RWPE2 (cell line): Measurements from ENCODE around the gene NOMO2.
"Not testable (repeated sequence)": the region's sequence is repeated elsewhere in the genome, so short reads cannot be mapped to it uniquely, and the experiment has no call there.

Experiments used
- ATAC-seq: fragments of 200-7000 bp; cut with Tn5 transposase; 3 replicates; pipeline ENCODE4 v1.9.1; 2021; ENCODE audit warnings: low read depth
- DNase-seq: peaks from one replicate; pipeline ENCODE4 v3.0.0-alpha.2; 2020; ENCODE audit warnings: low spot score
- H3K27ac ChIP-seq: fragments of 450-650 bp; 2 replicates; pipeline ENCODE4 v1.5.1; 2017; ENCODE audit warnings: mild to moderate bottlenecking; ENCODE audit not compliant: poor library complexity, severe bottlenecking
- H3K27me3 ChIP-seq: fragments of 250-450 bp; sonication (Bioruptor Pico); 2 replicates; pipeline ENCODE4 v1.5.1; 2021; ENCODE audit warnings: mild to moderate bottlenecking, moderate library complexity; ENCODE audit not compliant: insufficient read depth, poor library complexity, severe bottlenecking
- H3K36me3 ChIP-seq: fragments of 250-450 bp; sonication (Bioruptor Pico); 2 replicates; pipeline ENCODE4 v1.5.1; 2020; ENCODE audit warnings: low read depth, mild to moderate bottlenecking, moderate library complexity
- H3K4me1 ChIP-seq: fragments of 250-450 bp; sonication (Bioruptor Pico); 2 replicates; pipeline ENCODE4 v1.5.1; 2021; ENCODE audit warnings: mild to moderate bottlenecking, moderate library complexity; ENCODE audit not compliant: insufficient read depth, poor library complexity, severe bottlenecking
- H3K4me3 ChIP-seq: fragments of 250-450 bp; sonication (Bioruptor Pico); 2 replicates; pipeline ENCODE4 v1.5.1; 2021; ENCODE audit warnings: mild to moderate bottlenecking, moderate library complexity; ENCODE audit not compliant: severe bottlenecking
- H3K9me3 ChIP-seq: fragments of 250-450 bp; sonication (Bioruptor Pico); 2 replicates; pipeline ENCODE4 v1.5.1; 2021; ENCODE audit warnings: mild to moderate bottlenecking, moderate library complexity; ENCODE audit not compliant: severe bottlenecking
- TF ChIP-seq, protein P1 (sequence below): fragments of 450-650 bp; IDR thresholded peaks from one replicate; pipeline ENCODE4 v1.5.1; 2017; ENCODE audit warnings: mild to moderate bottlenecking, moderate library complexity; ENCODE audit not compliant: poor library complexity, severe bottlenecking

NOMO2 gene

DNA sequence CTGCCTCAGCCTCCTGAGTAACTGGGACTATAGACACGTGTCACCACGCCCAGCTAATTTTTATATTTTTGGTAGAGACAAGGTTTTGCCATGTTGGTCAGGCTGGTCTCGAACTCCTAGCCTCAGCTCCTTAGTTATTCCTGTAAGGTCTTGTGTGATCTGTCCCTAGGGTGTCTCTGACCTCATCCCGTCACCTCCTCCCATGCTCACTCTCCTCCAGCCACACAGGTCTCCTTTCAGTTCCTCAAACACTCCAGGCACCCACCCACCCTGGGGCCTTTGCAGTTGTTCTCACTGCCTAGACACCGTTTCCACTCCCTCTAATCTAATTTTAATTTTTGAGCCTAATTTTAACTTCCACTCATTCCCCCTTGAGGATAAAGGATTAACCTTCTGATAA is 31.1 kb upstream of the NOMO2 start:
- DNase-seq, ATAC-seq, H3K4me3 ChIP-seq, H3K4me1 ChIP-seq, H3K27me3 ChIP-seq, H3K27ac ChIP-seq, H3K9me3 ChIP-seq, H3K36me3 ChIP-seq: not testable (repeated sequence)

DNA sequence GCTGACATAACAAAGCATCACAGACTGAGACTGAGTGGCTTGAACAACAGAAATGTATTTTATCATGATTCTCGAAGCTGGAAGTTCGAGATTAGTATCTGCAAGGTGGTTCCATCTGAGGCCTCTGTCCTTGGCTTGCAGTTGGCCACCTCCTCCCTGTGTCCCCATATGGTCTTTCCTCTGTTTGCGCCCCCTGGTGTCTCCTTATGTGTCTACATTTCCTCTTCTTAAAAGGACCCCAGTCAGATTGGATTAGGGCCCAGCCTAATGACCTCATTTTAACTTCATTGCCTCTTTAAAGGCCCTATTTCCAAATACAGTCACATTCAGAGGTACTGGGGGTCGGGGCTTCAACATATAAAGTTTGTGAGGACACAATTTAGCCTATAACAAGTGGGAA is 30.0 kb upstream of the NOMO2 start:
- not testable (repeated sequence) for H3K36me3 ChIP-seq, H3K9me3 ChIP-seq, DNase-seq, H3K27me3 ChIP-seq, H3K27ac ChIP-seq, H3K4me3 ChIP-seq, ATAC-seq, H3K4me1 ChIP-seq

DNA sequence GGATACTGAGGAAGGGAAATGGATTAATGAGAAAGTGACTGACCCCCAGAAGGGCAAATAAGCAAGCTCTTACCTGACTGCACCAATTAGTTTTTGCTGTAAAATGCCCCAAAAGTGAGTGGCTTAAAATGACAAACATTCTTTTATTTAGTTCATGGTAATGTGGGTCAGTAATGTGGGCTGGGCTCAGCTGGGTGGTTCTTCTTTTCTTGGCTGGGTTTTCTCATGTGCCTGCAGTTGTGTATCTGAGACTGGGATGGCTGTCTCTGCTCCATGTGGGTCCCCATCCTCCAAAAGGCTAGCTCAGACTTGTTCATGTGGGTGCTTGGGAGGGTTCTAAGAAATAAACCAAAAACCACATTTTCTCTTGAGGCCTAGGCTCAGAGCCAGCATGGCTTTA is 29.5 kb upstream of the NOMO2 start:
- not testable (repeated sequence) for ATAC-seq, H3K27me3 ChIP-seq, H3K36me3 ChIP-seq, DNase-seq, H3K4me3 ChIP-seq, H3K27ac ChIP-seq, H3K4me1 ChIP-seq, H3K9me3 ChIP-seq

DNA sequence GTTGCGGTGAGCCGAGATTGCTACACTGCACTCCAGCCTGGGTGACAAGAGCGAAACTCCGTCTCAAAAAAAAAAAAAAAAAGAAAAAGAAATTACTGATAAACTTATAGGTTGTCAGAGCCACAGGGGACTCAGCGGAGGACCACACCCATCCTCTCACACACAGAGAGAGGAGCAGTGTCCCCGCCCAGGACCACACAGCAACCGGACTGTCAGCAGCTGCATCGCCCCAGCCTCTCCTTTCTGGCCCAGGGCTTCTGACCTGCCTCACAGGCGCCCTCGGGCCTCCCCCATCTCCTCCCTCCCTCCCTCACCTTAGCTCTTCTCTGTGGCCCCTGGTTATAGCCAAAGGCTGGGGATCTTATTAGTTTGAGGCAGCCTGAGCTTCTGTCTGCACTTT is 27.9 kb upstream of the NOMO2 start:
- not testable (repeated sequence) for ATAC-seq, H3K4me3 ChIP-seq, DNase-seq, H3K27me3 ChIP-seq, H3K36me3 ChIP-seq, H3K9me3 ChIP-seq, H3K27ac ChIP-seq, H3K4me1 ChIP-seq

DNA sequence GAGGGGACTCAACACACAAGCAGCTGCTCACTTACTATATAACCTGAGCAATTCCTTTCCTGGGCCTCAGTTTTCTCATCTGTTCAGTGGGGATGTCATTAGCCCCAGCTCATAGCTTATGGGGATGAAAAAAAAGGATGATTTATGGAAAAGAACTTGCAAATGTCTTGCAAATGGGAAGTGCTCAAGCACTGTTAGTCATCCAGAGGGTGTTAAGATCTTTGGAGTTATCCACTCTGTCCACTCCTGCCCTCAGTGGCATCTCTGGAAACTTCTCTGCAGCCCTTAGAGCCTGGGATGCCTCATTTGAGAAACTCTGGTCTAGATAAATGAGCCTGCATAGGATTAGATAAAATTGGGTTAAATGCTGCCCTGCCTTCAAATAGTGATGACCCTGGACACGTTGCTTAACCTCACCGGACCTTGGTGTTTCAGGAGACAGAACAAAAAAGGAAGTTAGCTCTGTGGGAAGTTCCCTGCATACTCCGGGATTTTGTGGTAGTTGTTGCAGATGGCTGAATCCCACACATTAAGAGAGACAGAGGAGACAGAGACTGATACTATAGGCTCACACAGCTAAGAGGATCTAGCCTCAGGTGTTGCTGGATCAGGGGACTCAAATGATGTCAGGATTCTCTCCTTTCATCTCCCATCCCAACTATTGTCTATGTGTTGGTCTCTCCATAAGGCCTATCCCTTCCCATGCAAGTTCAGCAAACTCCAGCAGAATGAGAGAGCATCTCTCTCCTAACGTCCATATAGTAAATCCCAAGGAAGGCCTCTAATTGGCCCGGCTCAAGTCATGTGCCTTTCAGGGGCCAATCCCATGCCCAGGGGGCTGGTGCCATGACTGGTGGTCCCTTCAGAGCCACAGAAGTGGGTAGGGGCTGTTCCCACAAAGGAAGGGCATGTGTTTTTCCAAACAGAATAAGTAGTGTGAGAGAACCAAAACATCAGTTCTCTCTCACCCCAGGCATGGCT is 25.0 kb upstream of the NOMO2 start:
- not testable (repeated sequence) for H3K27ac ChIP-seq, H3K9me3 ChIP-seq, ATAC-seq, H3K36me3 ChIP-seq, H3K4me3 ChIP-seq, H3K27me3 ChIP-seq, DNase-seq, H3K4me1 ChIP-seq

DNA sequence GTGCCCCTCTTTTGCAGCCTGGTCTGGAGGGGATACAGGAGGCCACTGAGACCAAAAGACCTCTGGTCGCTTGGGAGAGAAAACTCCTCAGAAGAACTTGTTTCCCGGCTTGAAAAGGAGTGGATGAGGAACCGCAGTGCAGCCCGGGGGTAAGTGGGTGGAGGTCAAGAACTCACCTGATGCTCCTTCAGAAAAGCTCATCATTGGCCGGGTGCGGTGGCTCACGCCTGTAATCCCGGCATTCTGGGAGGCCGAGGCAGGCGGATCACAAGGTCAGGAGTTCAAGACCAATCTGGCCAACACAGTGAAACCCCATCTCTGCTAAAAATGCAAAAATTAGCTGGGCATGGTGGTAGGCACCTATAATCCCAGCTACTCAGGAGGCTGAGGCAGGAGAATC is 23.9 kb upstream of the NOMO2 start:
- not testable (repeated sequence) for ATAC-seq, H3K36me3 ChIP-seq, H3K27me3 ChIP-seq, DNase-seq, H3K9me3 ChIP-seq, H3K4me3 ChIP-seq, H3K4me1 ChIP-seq, H3K27ac ChIP-seq

DNA sequence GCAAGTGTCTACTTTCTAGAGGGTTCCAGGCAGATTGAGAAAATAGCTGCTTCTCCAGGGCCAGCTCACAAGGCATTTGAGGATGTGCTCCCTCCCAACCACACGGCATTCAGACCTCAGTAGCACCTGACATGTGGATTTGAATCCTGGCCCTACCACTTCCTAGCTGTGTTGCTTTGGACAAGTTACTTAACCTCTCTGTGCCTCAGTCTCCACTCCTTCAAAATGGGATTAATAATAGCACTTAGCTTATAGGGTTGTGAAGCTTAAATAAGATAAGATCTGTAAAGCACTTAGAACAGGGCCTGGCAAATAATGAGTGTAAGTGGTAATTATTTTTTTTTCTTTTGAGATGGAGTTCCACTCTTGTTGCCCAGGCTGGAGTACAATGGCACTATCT is 21.0 kb upstream of the NOMO2 start:
- Histone ChIP-seq H3K4me3 (no peak overlapping the region), H3K36me3 (no peaks in the 10 kb centered on the region), H3K27me3 (no peaks in the 10 kb centered on the region), H3K27ac (no peak overlapping the region), H3K4me1 (no peaks in the 10 kb centered on the region), H3K9me3 (no peaks in the 10 kb centered on the region)
- no peak for ATAC-seq
- TF ChIP-seq, protein P1, sequence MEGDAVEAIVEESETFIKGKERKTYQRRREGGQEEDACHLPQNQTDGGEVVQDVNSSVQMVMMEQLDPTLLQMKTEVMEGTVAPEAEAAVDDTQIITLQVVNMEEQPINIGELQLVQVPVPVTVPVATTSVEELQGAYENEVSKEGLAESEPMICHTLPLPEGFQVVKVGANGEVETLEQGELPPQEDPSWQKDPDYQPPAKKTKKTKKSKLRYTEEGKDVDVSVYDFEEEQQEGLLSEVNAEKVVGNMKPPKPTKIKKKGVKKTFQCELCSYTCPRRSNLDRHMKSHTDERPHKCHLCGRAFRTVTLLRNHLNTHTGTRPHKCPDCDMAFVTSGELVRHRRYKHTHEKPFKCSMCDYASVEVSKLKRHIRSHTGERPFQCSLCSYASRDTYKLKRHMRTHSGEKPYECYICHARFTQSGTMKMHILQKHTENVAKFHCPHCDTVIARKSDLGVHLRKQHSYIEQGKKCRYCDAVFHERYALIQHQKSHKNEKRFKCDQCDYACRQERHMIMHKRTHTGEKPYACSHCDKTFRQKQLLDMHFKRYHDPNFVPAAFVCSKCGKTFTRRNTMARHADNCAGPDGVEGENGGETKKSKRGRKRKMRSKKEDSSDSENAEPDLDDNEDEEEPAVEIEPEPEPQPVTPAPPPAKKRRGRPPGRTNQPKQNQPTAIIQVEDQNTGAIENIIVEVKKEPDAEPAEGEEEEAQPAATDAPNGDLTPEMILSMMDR: no peak
- no peak for DNase-seq

DNA sequence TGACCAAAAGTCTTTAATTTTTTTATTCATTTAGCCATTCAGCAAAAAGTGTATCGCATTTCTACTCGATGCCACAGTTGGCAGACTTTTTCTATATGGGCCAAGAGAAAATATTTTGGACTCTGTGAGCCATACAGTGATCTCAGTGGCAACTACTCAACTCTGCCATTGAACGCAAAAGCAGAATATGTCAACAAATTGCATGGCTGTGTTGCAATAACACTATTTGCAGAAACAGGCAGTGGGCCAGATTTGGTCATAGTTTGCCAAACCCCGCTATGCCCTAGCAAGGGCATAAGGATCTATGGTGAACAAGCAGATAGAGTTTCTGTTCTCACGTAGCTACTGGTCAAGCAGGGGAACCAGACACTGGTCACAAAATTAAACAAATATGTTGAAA is 18.5 kb upstream of the NOMO2 start:
- DNase-seq, H3K9me3 ChIP-seq, H3K4me1 ChIP-seq, H3K4me3 ChIP-seq, H3K27me3 ChIP-seq, H3K36me3 ChIP-seq, H3K27ac ChIP-seq: not testable (repeated sequence)
- ATAC-seq: peak; percentile 71

DNA sequence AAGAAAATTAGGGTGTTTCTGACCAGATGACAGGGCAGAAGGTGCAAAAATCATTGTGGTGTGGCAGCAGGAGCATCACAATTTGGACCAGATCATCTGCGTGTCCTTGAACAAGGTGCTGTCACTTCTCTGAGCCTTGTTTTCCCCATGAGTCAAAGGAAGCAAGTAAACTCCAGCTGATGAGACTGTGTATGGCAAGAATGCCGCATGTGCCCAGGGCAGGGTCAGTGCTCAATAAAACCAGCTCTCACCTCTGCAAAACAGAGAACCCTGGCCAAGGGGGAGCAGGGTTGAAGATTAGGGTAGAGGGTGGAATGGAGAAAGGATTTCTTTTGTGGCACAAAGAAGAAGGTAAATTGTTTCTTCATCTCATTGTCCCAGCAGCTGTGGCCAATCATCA is 17.4 kb upstream of the NOMO2 start:
- DNase-seq, H3K4me1 ChIP-seq, H3K36me3 ChIP-seq, H3K27me3 ChIP-seq, H3K27ac ChIP-seq, ATAC-seq, H3K4me3 ChIP-seq, H3K9me3 ChIP-seq: not testable (repeated sequence)

DNA sequence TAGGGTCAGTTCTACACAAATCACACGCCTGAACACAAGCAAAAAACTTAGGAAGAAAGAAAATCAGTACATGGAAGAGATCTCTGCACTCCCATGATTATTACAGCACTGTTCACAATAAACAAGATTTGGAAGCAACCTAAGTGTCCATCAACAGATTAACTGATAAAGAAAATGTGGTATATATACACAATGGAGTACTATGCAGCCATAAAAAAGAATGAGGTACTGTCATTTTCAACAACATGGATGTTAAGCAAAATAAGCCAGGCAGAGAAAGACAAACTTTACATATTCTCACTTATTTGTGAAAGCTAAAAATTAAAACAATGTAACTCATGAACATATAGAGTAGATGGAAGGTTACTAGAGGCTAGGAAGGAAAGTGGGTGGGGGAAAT is 16.0 kb upstream of the NOMO2 start:
- not testable (repeated sequence) for ATAC-seq, H3K4me1 ChIP-seq, H3K9me3 ChIP-seq, DNase-seq, H3K4me3 ChIP-seq, H3K27me3 ChIP-seq, H3K36me3 ChIP-seq, H3K27ac ChIP-seq

DNA sequence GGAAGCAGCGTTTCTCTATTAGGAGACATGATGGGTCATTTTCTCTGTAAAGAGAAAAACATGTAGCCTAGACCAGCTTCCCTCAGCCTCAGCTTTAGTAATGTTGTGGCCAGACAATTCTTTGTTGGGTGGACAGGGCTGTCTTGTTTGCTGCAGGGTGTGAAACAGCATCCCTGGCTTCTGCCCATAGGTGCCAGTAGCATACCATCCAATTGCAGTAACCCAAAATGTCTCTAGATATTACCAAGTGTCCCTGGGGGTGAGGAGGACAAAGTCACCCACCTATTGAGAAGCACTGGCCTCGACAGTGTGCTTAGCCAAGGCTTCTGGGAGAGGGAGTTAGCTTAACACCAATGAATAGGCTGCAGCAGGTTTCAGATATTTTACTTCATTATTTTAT is 14.0 kb upstream of the NOMO2 start:
- not testable (repeated sequence) for DNase-seq, H3K36me3 ChIP-seq, H3K4me3 ChIP-seq, ATAC-seq, H3K27ac ChIP-seq, H3K27me3 ChIP-seq, H3K9me3 ChIP-seq, H3K4me1 ChIP-seq
